Spinal cord (tissue), 10 donors: ENCODE results near the gene TXLNG. TPM values are rescaled to one million over a fixed set of nuclear protein-coding genes. Genes with fewer than 3 reads are reported as not detected.
"Not testable (repeated sequence)": the region's sequence is repeated elsewhere in the genome, so short reads cannot be mapped to it uniquely, and the experiment has no call there.

Source experiments
- DNase-seq, 6 donors: peaks; one replicate each; pipeline versions ENCODE4 v3.0.0 to v3.0.0-alpha.2; 2013 to 2015; ENCODE audit warnings: low spot score in 6 of 6, low read depth in 4 of 6
- H3K27ac ChIP-seq: one replicate; pipeline ENCODE4 v1.5.1; 2013; ENCODE audit warnings: low read depth, low read length, control low read depth
- H3K27me3 ChIP-seq: one replicate; pipeline ENCODE4 v1.6.1; 2013; ENCODE audit warnings: low read length; ENCODE audit not compliant: control insufficient read depth, insufficient read depth
- H3K36me3 ChIP-seq: one replicate; pipeline ENCODE4 v1.6.1; 2013; ENCODE audit warnings: low read length; ENCODE audit not compliant: control insufficient read depth, insufficient read depth
- H3K4me1 ChIP-seq: one replicate; pipeline ENCODE4 v1.6.1; 2013; ENCODE audit warnings: low read length; ENCODE audit not compliant: control insufficient read depth, insufficient read depth
- H3K4me3 ChIP-seq: one replicate; pipeline ENCODE4 v1.5.1; 2013; ENCODE audit warnings: low read depth, low read length, control low read depth
- H3K9me3 ChIP-seq: one replicate; pipeline ENCODE4 v1.6.1; 2013; ENCODE audit warnings: low read length; ENCODE audit not compliant: control insufficient read depth, insufficient read depth
- WGBS: methylation state at CpG from one replicate; pipeline ENCODE4 v1.1.5; 2013; ENCODE audit warnings: missing lambda C conversion rate; ENCODE audit not compliant: insufficient coverage; 5-methylcytosine and 5-hydroxymethylcytosine counted together
- polyA plus RNA-seq, 2 donors: library from polyadenylated mRNA; unstranded; fragments of 120-200 nt; gene quantifications; one replicate each; pipeline ENCODE4 v1.2.1, GENCODE V29; 2013; ENCODE audit not compliant: insufficient read length in 2 of 2
- total RNA-seq, 2 donors: library from RNA; depleted of rRNA in 1 of 2; stranded (reverse); fragments of 120-200 nt in 1 of 2; fragments of >200 nt in 1 of 2; gene quantifications; one replicate each; pipeline versions ENCODE4 v1.2.3 to v1.2.4, GENCODE V29; 2013 to 2014
- donor health status: healthy.

TXLNG gene
- total and polyA plus RNA-seq, 4 donors = 10.8 to 11.8 (median 11.3) TPM

DNA sequence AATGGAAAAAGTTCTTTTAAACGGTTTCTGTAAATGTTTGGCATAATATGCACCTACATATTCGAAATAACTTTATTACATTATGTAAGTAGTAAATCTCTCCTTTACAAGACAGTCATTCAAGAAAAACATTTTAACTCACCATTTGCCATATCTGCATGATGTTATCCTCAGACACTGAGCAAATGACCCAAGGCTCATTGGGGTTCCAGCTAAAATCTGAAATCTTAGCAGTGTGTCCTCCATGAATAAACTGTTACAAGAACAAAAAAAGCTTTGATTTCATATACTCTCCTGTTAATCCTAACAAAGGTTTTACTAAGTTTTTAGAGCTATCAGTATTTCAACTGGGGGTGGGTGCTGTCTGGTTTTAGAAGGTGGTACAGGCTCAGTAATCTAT, 59.4 kb downstream of the TXLNG start:
- Histone ChIP-seq H3K9me3 (no peaks in the 10 kb centered on the region), H3K27ac (no peak overlapping the region), H3K4me1 (no peaks in the 10 kb centered on the region), H3K4me3 (no peak overlapping the region), H3K27me3 (peaks cover 21% of the 10 kb centered on the region), H3K36me3 (peaks cover 5% of the 10 kb centered on the region)
- DNase-seq = no peak
- no CpG with 5 or more reads among the region's 2 CpGs for WGBS

DNA sequence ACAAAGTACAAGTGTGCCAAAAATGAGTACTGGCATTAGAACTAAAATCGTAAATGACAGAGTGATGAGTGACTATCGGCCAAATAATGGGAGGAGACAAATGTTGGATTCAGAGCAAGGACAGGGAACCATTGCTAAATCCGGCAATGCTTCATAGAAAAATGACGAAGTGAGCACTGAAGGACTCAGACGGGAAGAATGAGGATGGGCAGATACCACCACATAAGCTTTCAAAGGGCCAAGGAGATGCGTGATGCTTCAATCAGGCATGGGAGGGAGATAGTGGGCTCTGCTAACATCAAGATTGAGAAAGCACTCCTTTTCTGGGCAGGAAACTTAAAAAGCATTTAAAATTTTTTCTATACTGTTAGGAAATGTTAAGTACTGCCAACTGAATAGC, 62.3 kb downstream of the TXLNG start:
- H3K36me3 ChIP-seq = peaks cover 5% of the 10 kb centered on the region
- no peak overlapping the region for H3K4me3 ChIP-seq
- WGBS = 60% methylated on average over 4 of the region's 6 CpGs
- no peak for DNase-seq
- no peaks in the 10 kb centered on the region for H3K9me3 ChIP-seq
- no peak overlapping the region for H3K27ac ChIP-seq
- peaks cover 24% of the 10 kb centered on the region for H3K27me3 ChIP-seq
- H3K4me1 ChIP-seq = no peaks in the 10 kb centered on the region

DNA sequence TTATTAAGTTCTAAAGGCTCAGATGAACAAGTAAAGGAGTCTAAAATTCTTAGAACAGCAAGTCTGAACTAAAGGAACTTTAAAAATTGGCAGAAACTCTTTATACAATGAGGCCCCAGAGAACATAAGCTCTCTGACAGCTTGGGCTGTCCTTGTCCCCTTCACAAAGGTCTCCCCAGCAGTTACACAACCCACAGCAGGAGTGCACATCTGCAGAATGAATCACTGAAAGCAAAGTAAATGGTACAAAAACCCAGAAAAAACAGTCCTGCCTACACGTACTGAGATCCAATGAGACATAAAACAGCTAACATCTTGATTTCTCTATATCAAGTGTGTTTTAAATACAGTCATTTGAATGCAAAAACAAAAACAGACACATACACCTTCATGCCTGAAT, 65.2 kb downstream of the TXLNG start:
- no peak overlapping the region for H3K4me3 ChIP-seq
- no peaks in the 10 kb centered on the region for H3K9me3 ChIP-seq
- no peaks in the 10 kb centered on the region for H3K4me1 ChIP-seq
- peaks cover 6% of the 10 kb centered on the region for H3K36me3 ChIP-seq
- DNase-seq = no peak
- no CpG with 5 or more reads among the region's 1 CpG for WGBS
- no peak overlapping the region for H3K27ac ChIP-seq
- H3K27me3 ChIP-seq = peaks cover 29% of the 10 kb centered on the region

DNA sequence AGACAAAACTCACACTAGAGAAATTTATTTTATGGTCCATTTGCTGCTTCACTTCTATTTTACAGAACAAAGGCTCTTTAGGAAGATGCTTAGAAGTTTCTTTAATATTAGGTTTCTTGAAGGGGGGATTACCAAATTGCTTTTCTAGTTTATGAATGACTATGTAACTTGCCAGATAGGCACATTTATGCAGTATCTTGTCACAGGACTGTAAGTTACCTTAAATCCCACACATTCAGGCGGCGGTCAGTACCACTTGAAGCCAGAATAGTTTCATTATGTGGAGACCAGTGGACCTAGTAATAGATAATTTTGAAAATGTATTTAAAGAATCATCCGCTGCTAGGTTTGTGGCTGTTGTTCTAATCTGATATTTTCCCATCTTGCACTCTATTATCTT, 65.6 kb downstream of the TXLNG start:
- no peak for DNase-seq
- H3K27ac ChIP-seq = no peak overlapping the region
- no peaks in the 10 kb centered on the region for H3K9me3 ChIP-seq
- H3K27me3 ChIP-seq = peaks cover 30% of the 10 kb centered on the region
- H3K36me3 ChIP-seq = peaks cover 6% of the 10 kb centered on the region
- 100% methylated on average over 1 of the region's 3 CpGs for WGBS
- H3K4me1 ChIP-seq = no peaks in the 10 kb centered on the region
- no peak overlapping the region for H3K4me3 ChIP-seq

DNA sequence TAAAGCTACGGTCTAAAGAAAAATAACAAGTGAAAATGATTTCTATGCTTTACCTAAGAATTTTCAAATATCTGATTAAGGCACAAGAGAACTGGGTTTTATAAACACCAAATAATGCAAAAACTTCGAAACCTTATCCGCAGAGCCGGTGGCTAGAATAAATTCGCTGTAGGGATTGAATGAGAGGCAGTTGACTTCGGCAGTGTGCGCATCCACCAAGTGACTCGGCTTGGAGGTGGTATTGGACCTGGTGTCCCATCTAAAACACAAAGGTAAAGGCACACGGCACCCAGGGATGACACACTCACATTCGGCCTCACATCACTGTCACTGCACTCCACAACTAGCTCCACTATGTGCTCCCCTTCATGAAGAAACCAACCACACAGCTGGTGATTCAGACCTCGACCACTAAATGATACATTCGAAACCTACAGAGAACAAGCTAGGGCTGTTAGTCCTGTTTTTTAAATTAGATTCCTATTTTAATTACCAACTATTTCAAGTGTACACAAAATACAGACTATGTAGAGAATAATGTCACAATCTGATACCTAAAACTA, 66.4 kb downstream of the TXLNG start:
- Histone ChIP-seq H3K4me1 (no peaks in the 10 kb centered on the region), H3K27me3 (peaks cover 31% of the 10 kb centered on the region), H3K9me3 (peaks cover 4% of the 10 kb centered on the region), H3K4me3 (no peak overlapping the region), H3K36me3 (peaks cover 3% of the 10 kb centered on the region), H3K27ac (no peak overlapping the region)
- WGBS = 100% methylated on average over 2 of the region's 12 CpGs
- DNase-seq = no peak

DNA sequence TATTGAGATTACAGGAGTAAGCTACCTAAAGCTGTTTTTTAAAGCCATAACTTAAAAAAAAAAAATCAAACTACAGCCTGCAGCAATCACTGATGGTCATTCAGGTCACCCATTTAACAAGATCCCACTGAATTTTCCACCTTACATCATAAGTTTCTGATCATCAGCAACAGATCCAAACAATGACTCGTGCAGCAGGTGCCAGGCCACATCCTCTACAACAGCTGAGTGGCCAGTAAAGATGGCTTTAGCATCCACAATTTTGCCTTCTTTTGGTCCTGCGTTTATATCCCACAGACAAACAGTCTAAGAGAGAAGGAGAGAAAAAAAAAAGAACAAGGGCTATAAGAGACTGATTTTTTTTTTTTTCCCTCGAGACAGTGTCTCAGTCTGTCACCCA, 67.3 kb downstream of the TXLNG start:
- Histone ChIP-seq H3K27me3 (peaks cover 32% of the 10 kb centered on the region), H3K4me1 (no peaks in the 10 kb centered on the region), H3K27ac (no peak overlapping the region), H3K4me3 (no peak overlapping the region), H3K9me3 (peaks cover 4% of the 10 kb centered on the region), H3K36me3 (peaks cover 3% of the 10 kb centered on the region)
- DNase-seq = no peak
- 80% methylated on average over 1 of the region's 3 CpGs for WGBS

DNA sequence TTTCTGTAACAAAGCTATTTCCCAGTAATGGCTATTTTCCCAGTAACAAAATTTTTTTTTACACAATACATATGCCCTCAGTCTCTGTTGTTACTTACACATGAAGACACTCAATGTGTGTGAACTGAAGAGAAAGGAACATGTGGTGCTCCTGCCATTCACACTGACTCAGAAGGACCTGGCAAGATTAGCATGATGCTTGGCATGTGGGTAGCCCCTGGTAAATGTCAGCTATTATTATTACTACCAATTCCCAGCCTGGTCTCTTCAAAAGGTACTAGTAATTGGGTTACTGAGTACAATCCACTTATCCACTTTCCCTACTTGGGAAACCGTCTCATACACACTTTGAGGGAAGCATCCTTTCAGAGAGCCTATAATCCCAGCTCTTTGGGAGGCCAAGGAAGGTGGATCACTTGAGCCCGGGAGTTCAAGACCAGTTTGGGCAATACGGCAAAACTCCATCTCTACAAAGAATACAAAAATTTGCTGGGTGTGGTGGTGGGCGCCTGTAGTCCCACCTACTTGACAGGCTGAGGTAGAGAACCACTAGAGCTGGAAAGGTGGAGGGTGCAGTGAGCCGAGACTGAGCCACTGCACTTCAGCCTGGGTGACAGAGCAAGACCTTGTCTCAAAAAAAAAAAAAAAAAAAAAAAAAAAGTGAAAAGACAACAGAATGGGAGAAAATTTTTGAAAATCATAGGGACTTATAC, 69.3 kb downstream of the TXLNG start:
- 100% methylated on average over 1 of the region's 5 CpGs for WGBS
- Histone ChIP-seq H3K9me3 (peaks cover 4% of the 10 kb centered on the region), H3K36me3 (peaks cover 3% of the 10 kb centered on the region), H3K27ac (no peak overlapping the region), H3K27me3 (peaks cover 32% of the 10 kb centered on the region), H3K4me1 (no peaks in the 10 kb centered on the region), H3K4me3 (no peak overlapping the region)
- DNase-seq = no peak

DNA sequence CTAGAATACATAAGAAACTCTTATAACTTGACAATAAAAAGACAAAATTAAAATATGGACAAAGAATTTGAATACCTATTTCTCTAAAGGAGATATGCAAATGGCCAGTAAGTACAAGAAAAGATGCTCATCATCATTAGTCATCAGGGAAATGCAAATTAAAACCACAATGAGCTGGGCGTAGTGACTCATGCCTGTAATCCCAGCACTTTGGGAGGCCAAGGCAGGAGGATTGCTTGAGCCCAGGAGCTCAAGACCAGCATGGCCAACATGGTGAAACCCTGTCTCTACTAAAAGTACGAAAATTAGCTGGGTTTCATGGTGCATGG, 69.8 kb downstream of the TXLNG start:
- H3K27me3 ChIP-seq = peaks cover 32% of the 10 kb centered on the region
- H3K4me3 ChIP-seq, H3K4me1 ChIP-seq, DNase-seq, H3K9me3 ChIP-seq, H3K27ac ChIP-seq, H3K36me3 ChIP-seq: not testable (repeated sequence)
- 100% methylated on average over 2 of the region's 2 CpGs for WGBS

DNA sequence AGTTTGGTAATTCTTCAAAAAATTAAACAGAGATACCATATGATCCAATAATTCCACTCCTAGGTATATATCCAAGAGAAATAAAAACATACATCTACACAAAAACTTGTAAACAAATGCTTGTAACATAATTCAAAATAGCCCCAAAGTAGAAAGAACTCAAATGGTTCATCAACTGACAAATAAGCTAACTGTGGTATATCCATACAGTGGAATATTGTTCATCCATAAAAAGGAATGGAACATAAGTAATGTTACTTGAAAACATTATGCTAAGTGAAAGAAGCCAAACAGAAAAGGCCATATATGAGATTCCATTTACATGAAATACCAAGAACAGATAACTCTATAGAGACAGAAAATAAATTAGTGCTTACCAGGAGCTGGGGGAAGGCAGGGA, 70.5 kb downstream of the TXLNG start:
- H3K27me3 ChIP-seq = peaks cover 35% of the 10 kb centered on the region
- no peaks in the 10 kb centered on the region for H3K4me1 ChIP-seq
- peaks cover 4% of the 10 kb centered on the region for H3K9me3 ChIP-seq
- H3K4me3 ChIP-seq = no peak overlapping the region
- H3K36me3 ChIP-seq = peaks cover 9% of the 10 kb centered on the region
- no peak overlapping the region for H3K27ac ChIP-seq
- no peak for DNase-seq

DNA sequence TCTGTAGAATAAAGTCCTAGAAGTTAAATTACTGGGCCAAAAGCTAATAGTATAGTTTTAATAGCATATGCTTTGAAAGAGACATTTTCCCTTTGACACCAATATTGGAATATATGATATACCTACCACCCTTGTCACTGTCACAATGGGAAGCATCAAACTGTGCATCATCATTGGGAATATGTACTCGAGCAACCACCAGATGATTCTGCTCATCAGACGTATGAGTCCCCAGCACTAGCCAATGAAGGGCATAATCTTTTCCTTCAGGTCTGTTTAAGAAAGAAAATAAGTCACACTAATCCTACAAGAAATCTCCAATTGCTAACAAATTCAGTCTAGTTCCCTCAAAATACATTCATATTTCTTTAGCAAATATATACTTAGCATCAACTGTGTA, 76.6 kb downstream of the TXLNG start:
- no peaks in the 10 kb centered on the region for H3K9me3 ChIP-seq
- DNase-seq = no peak
- no peak overlapping the region for H3K27ac ChIP-seq
- H3K4me3 ChIP-seq = no peak overlapping the region
- H3K4me1 ChIP-seq = no peaks in the 10 kb centered on the region
- 80% methylated on average over 2 of the region's 2 CpGs for WGBS
- peaks cover 6% of the 10 kb centered on the region for H3K36me3 ChIP-seq
- peaks cover 52% of the 10 kb centered on the region for H3K27me3 ChIP-seq
